Measurements from ENCODE around the gene TXNRD1. TPM values are rescaled to one million over a fixed set of nuclear protein-coding genes. Genes with fewer than 3 reads are reported as not detected.
"Not testable (repeated sequence)": the region's sequence is repeated elsewhere in the genome, so short reads cannot be mapped to it uniquely, and the experiment has no call there.

TXNRD1 gene
- total RNA-seq, 4 donors from 2014 or later, result 33.1 to 52.1 (median 39.4) TPM

- no peak for TF ChIP-seq POLR2A (IDR thresholded peaks at IDR 0.05)
- no peak for TF ChIP-seq POLR2AphosphoS5 (IDR thresholded peaks at IDR 0.05)
- TF ChIP-seq CTCF (IDR thresholded peaks at IDR 0.05), result no peak
- no peak for TF ChIP-seq EP300 (IDR thresholded peaks at IDR 0.05)
- Histone ChIP-seq H3K4me3 (no peak overlapping the region), H3K36me3 (peaks cover 77% of the 10 kb centered on the region), H3K27ac (no peak overlapping the region), H3K4me1 (no peaks in the 10 kb centered on the region), H3K27me3 (no peaks in the 10 kb centered on the region), H3K9me3 (no peaks in the 10 kb centered on the region)
- 89% methylated on average over 1 of the region's 1 CpG for WGBS
- DNase-seq (ENCODE audit: low spot score in 2 of 2), result no peak
These were observed 108.3 kb downstream of the TXNRD1 start for GRCh38 chr12:104323899-104324298.

GRCh38 chr12:104328278-104328677 is 112.7 kb downstream of the TXNRD1 start:
- not testable (repeated sequence) for H3K4me1 ChIP-seq; H3K27me3 ChIP-seq; DNase-seq (ENCODE audit: low spot score in 2 of 2); H3K4me3 ChIP-seq; H3K9me3 ChIP-seq; H3K27ac ChIP-seq
- peaks cover 59% of the 10 kb centered on the region for H3K36me3 ChIP-seq
- 92% methylated on average over 6 of the region's 6 CpGs for WGBS

- TF ChIP-seq CTCF (IDR thresholded peaks at IDR 0.05), result no peak
- TF ChIP-seq POLR2A (IDR thresholded peaks at IDR 0.05), result no peak
- no peak for TF ChIP-seq POLR2AphosphoS5 (IDR thresholded peaks at IDR 0.05)
- no peaks in the 10 kb centered on the region for H3K9me3 ChIP-seq
- no peaks in the 10 kb centered on the region for H3K4me1 ChIP-seq
- WGBS, result 91% methylated on average over 1 of the region's 1 CpG
- DNase-seq (ENCODE audit: low spot score in 2 of 2), result no peak
- no peak overlapping the region for H3K4me3 ChIP-seq
- H3K27ac ChIP-seq, result no peak overlapping the region
- no peaks in the 10 kb centered on the region for H3K27me3 ChIP-seq
- H3K36me3 ChIP-seq, result peaks cover 61% of the 10 kb centered on the region
These were observed 113.2 kb downstream of the TXNRD1 start for GRCh38 chr12:104328790-104329189.

GRCh38 chr12:104329707-104330532 is 114.3 kb downstream of the TXNRD1 start:
- Histone ChIP-seq H3K27me3 (no peaks in the 10 kb centered on the region), H3K4me1 (no peaks in the 10 kb centered on the region), H3K27ac (no peak overlapping the region), H3K36me3 (peaks cover 65% of the 10 kb centered on the region), H3K4me3 (no peak overlapping the region), H3K9me3 (no peaks in the 10 kb centered on the region)
- 90% methylated on average over 5 of the region's 5 CpGs for WGBS
- DNase-seq (ENCODE audit: low spot score in 2 of 2), result no peak
- no peak for TF ChIP-seq EP300 (IDR thresholded peaks at IDR 0.05)
- TF ChIP-seq CTCF (IDR thresholded peaks at IDR 0.05), result no peak

- no peak for DNase-seq (ENCODE audit: low spot score in 2 of 2)
- no peaks in the 10 kb centered on the region for H3K4me1 ChIP-seq
- no peaks in the 10 kb centered on the region for H3K9me3 ChIP-seq
- no peak overlapping the region for H3K4me3 ChIP-seq
- H3K27ac ChIP-seq, result no peak overlapping the region
- WGBS, result 94% methylated on average over 2 of the region's 2 CpGs
- peaks cover 63% of the 10 kb centered on the region for H3K36me3 ChIP-seq
- no peaks in the 10 kb centered on the region for H3K27me3 ChIP-seq
- TF ChIP-seq EP300 (IDR thresholded peaks at IDR 0.05), result no peak
- TF ChIP-seq POLR2A (IDR thresholded peaks at IDR 0.05), result no peak
- no peak for TF ChIP-seq POLR2AphosphoS5 (IDR thresholded peaks at IDR 0.05)
- TF ChIP-seq CTCF (IDR thresholded peaks at IDR 0.05), result no peak
These were observed 115.8 kb downstream of the TXNRD1 start for GRCh38 chr12:104331376-104331775.

GRCh38 chr12:104332273-104332672 is 116.7 kb downstream of the TXNRD1 start:
- 91% methylated on average over 3 of the region's 3 CpGs for WGBS
- H3K9me3 ChIP-seq; H3K4me3 ChIP-seq; H3K27me3 ChIP-seq; DNase-seq (ENCODE audit: low spot score in 2 of 2); H3K27ac ChIP-seq; H3K4me1 ChIP-seq: not testable (repeated sequence)
- H3K36me3 ChIP-seq, result peaks cover 62% of the 10 kb centered on the region
